Smooth muscle cell (in vitro differentiated cells): ENCODE data around the gene SLC12A4. TPM values are rescaled to one million over a fixed set of nuclear protein-coding genes. Genes with fewer than 3 reads are reported as not detected.

Source experiments
- DNase-seq: peaks from one replicate; lab custom pipeline; 2025; ENCODE audit not compliant: unreplicated experiment; lab: John Stamatoyannopoulos, UW
- H2AFZ ChIP-seq: fragments of 200-600 bp; sonication (generic); 2 replicates; pipeline ENCODE4 v1.6.0; 2016; ENCODE audit warnings: antibody characterized with exemption, low read depth, mild to moderate bottlenecking
- H3F3A ChIP-seq: fragments of 200-600 bp; sonication (generic); 2 replicates; pipeline ENCODE4 v1.6.0; 2017; ENCODE audit warnings: antibody characterized with exemption, low read depth
- H3K27ac ChIP-seq: fragments of 200-600 bp; sonication (generic); 2 replicates; pipeline ENCODE4 v1.5.1; 2016; ENCODE audit warnings: low read depth, mild to moderate bottlenecking
- H3K27me3 ChIP-seq: fragments of 200-600 bp; sonication (generic); 2 replicates; pipeline ENCODE4 v1.6.1; 2016; ENCODE audit warnings: low read depth, mild to moderate bottlenecking
- H3K36me3 ChIP-seq: fragments of 200-600 bp; sonication (generic); 2 replicates; pipeline ENCODE4 v1.5.1; 2016; ENCODE audit warnings: low read depth
- H3K4me1 ChIP-seq: fragments of 200-600 bp; sonication (generic); 2 replicates; pipeline ENCODE4 v1.5.1; 2016; ENCODE audit warnings: low read depth
- H3K4me2 ChIP-seq: fragments of 200-600 bp; sonication (generic); 2 replicates; pipeline ENCODE4 v1.6.0; 2016; ENCODE audit warnings: mild to moderate bottlenecking
- H3K4me3 ChIP-seq: fragments of 200-600 bp; sonication (generic); 2 replicates; pipeline ENCODE4 v1.5.1; 2016; ENCODE audit warnings: mild to moderate bottlenecking
- H3K79me2 ChIP-seq: fragments of 200-600 bp; sonication (generic); 2 replicates; pipeline ENCODE4 v1.6.0; 2016; ENCODE audit warnings: low read depth, mild to moderate bottlenecking
- H3K9ac ChIP-seq: fragments of 200-600 bp; sonication (generic); 2 replicates; pipeline ENCODE4 v1.6.0; 2016; ENCODE audit warnings: low read depth
- H3K9me3 ChIP-seq: fragments of 200-600 bp; sonication (generic); replicated peaks from 2 replicates; pipeline ENCODE4 v1.5.1; 2016; ENCODE audit warnings: low read depth
- H4K20me1 ChIP-seq: fragments of 200-600 bp; sonication (generic); 2 replicates; pipeline ENCODE4 v1.6.0; 2016; ENCODE audit warnings: low read depth
- WGBS: methylation state at CpG from one replicate; pipeline ENCODE4 v1.1.7; 2016; ENCODE audit warnings: low lambda C conversion rate; 5-methylcytosine and 5-hydroxymethylcytosine counted together
- polyA plus RNA-seq: library from polyadenylated mRNA; unstranded; fragments of >200 nt; fragmentation: Nextera tagmentation; extraction: Ambion mirVana; gene quantifications from 2 replicates; pipeline ENCODE4 v1.2.1, GENCODE V29; 2016
- total RNA-seq: library from RNA; depleted of rRNA; stranded (reverse); fragments of >200 nt; gene quantifications from 2 replicates; pipeline ENCODE4 v1.2.3, GENCODE V29; 2014
- TF ChIP-seq, protein P1 (sequence below): fragments of 200-600 bp; sonication (generic); IDR thresholded peaks from 2 replicates; pipeline ENCODE4 v1.5.1; 2017; ENCODE audit warnings: borderline replicate concordance, mild to moderate bottlenecking, antibody characterized with exemption; ENCODE audit not compliant: insufficient read depth, poor library complexity, severe bottlenecking

Gene SLC12A4
- total and polyA plus RNA-seq, 2 experiments from 2014 or later = 47.7 to 92.4 TPM

DNA sequence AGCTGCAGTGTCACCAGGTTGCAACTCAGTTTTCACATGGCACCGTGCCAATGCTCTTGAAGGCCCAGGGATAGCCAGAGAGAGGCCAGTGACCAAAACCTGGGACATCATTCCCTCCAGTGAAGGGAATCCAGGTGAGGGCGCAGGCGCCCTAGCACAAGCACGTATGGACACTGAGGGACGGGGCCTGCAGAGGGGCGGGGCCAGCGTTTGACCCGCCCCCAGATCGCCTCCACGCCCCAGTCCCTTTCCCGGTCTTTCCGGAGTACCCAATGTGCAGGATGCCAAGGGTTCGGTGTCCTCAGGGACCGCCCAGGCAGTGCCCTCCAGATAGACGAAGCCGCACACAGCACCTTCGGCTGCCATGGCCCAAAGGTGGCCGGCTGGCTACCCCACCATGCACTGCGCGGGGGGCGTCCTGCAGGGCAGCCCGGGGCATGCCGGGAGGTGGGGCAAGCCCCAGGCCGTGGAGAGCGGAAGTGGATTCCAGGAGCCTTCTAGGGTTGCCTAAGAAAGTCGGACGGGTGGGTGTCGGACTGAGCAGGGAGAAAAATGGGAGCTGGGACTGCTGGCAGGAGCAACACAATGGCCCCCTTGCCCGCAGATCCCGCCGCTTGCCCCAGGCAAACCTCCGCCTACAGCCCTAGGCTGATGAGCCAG, 4.6 kb downstream of the SLC12A4 start:
- Histone ChIP-seq H3K4me3 (no peak overlapping the region), H3K4me1 (peaks cover 20% of the 10 kb centered on the region), H3K36me3 (no peaks in the 10 kb centered on the region), H3K9ac (no peak overlapping the region), H3K9me3 (no peaks in the 10 kb centered on the region), H3F3A (no peaks in the 10 kb centered on the region), H4K20me1 (peaks cover 91% of the 10 kb centered on the region), H3K27me3 (no peaks in the 10 kb centered on the region), H2AFZ (no peak overlapping the region), H3K4me2 (no peak overlapping the region), H3K27ac (no peak overlapping the region), H3K79me2 (peaks cover 73% of the 10 kb centered on the region)
- no peak for DNase-seq
- 86% methylated on average over 29 of the region's 32 CpGs for WGBS
- TF ChIP-seq, protein P1, sequence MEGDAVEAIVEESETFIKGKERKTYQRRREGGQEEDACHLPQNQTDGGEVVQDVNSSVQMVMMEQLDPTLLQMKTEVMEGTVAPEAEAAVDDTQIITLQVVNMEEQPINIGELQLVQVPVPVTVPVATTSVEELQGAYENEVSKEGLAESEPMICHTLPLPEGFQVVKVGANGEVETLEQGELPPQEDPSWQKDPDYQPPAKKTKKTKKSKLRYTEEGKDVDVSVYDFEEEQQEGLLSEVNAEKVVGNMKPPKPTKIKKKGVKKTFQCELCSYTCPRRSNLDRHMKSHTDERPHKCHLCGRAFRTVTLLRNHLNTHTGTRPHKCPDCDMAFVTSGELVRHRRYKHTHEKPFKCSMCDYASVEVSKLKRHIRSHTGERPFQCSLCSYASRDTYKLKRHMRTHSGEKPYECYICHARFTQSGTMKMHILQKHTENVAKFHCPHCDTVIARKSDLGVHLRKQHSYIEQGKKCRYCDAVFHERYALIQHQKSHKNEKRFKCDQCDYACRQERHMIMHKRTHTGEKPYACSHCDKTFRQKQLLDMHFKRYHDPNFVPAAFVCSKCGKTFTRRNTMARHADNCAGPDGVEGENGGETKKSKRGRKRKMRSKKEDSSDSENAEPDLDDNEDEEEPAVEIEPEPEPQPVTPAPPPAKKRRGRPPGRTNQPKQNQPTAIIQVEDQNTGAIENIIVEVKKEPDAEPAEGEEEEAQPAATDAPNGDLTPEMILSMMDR = no peak

DNA sequence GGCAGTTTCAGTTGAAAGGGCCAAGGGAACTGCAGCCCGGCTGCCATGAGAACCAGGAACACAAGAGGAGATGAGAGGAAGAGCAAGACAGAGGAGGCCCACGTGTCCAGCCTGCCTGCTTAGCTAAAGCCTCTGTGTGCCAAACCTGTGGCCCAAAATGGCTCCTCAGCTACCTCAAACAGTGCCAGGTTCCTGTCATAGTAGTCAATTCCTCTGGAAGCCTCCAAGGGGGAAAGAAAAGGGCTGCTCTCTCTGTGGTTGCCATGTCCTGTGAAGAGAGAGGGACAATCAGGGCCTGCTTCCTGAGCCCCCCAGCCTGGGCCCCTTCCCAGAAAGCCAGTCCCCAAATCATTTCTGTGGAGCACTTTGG, 5.2 kb downstream of the SLC12A4 start:
- H4K20me1 ChIP-seq = peaks cover 96% of the 10 kb centered on the region
- H3K4me2 ChIP-seq = no peak overlapping the region
- no peaks in the 10 kb centered on the region for H3K27me3 ChIP-seq
- H3K36me3 ChIP-seq = no peaks in the 10 kb centered on the region
- no peak overlapping the region for H3K4me3 ChIP-seq
- 90% methylated on average over 2 of the region's 2 CpGs for WGBS
- H3K79me2 ChIP-seq = peaks cover 77% of the 10 kb centered on the region
- no peak overlapping the region for H3K9ac ChIP-seq
- H3F3A ChIP-seq = no peaks in the 10 kb centered on the region
- no peak overlapping the region for H2AFZ ChIP-seq
- TF ChIP-seq, protein P1 = no peak
- DNase-seq = no peak
- H3K27ac ChIP-seq = no peak overlapping the region
- H3K9me3 ChIP-seq = no peaks in the 10 kb centered on the region
- peaks cover 20% of the 10 kb centered on the region for H3K4me1 ChIP-seq

DNA sequence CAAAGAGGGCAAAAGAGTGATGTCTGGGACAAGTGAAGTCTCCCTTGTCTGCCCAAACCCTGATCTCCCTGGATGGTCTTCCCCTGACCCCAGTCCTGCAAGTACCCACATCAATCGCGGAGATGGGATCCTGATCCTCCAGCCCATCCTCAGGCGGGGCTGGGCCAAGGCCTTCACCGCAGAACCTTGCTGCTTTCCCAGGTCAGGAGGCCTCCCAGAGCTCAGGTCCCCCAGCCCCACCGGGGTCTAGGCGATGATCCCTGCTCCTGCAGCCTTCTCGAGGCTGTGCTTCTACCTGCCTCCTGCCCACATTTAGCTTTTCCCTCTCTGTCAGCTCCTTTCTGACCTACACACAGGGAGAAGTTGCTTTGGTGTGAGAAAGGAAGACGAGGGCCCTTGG, 6.3 kb downstream of the SLC12A4 start:
- no peaks in the 10 kb centered on the region for H3F3A ChIP-seq
- 98% methylated on average over 8 of the region's 8 CpGs for WGBS
- TF ChIP-seq, protein P1 = no peak
- H4K20me1 ChIP-seq = peaks cover 100% of the 10 kb centered on the region
- H3K79me2 ChIP-seq = peaks cover 71% of the 10 kb centered on the region
- no peak overlapping the region for H3K4me2 ChIP-seq
- no peak overlapping the region for H3K9ac ChIP-seq
- no peaks in the 10 kb centered on the region for H3K36me3 ChIP-seq
- no peak overlapping the region for H3K4me3 ChIP-seq
- no peak overlapping the region for H3K27ac ChIP-seq
- H3K9me3 ChIP-seq = no peaks in the 10 kb centered on the region
- no peak overlapping the region for H2AFZ ChIP-seq
- DNase-seq = no peak
- no peaks in the 10 kb centered on the region for H3K27me3 ChIP-seq
- peaks cover 17% of the 10 kb centered on the region for H3K4me1 ChIP-seq

DNA sequence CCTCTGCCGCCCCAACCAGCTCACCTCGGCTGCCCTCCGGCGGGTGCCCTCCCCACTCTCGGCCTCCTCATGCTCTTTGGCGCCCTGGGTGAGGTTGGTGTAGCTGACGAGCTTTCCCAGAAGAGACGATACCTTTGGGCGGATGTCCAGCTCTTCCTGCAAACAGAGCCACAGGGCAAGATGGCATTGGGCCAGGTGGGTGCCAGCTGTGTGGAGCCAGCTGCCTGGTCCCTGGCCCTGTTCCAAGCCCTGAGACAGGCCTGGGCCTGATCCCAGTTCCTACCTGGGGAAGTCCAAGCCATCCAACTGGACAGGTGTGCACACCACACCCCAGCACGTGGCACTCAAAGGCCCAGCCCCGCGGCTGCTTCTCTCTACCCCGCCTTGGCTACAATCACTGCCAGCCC, 6.9 kb downstream of the SLC12A4 start:
- Histone ChIP-seq H3K4me1 (peaks cover 11% of the 10 kb centered on the region), H3F3A (no peaks in the 10 kb centered on the region), H3K9me3 (no peaks in the 10 kb centered on the region), H4K20me1 (peaks cover 100% of the 10 kb centered on the region), H3K27me3 (no peaks in the 10 kb centered on the region), H3K36me3 (no peaks in the 10 kb centered on the region), H3K27ac (no peak overlapping the region), H2AFZ (no peak overlapping the region), H3K4me2 (no peak overlapping the region), H3K4me3 (no peak overlapping the region), H3K9ac (no peak overlapping the region), H3K79me2 (peaks cover 66% of the 10 kb centered on the region)
- WGBS = 96% methylated on average over 13 of the region's 13 CpGs
- TF ChIP-seq, protein P1 = no peak
- no peak for DNase-seq
